GM13976 (cell line): Measurements from ENCODE around the gene OR5D18.

Experiments used
- DNase-seq: peaks from one replicate; pipeline ENCODE4 v3.0.0; 2012; ENCODE audit warnings: low spot score
- in situ Hi-C: fragments of 300-500 bp; cut with MboI; formaldehyde crosslinking; loops from one replicate; pipeline ENCODE4 v1.12.0; 2022; ENCODE audit warnings: low sequenced_read_pairs, mixed read lengths, inconsistent platforms; ENCODE audit not compliant: unreplicated experiment
- TF ChIP-seq, protein P1 (sequence below): IDR thresholded peaks from 2 replicates; pipeline ENCODE4 v1.5.1; 2012; ENCODE audit warnings: borderline replicate concordance, mild to moderate bottlenecking; ENCODE audit not compliant: insufficient read depth; ENCODE audit errors: extremely low read depth, missing control alignments, control extremely low read depth

Gene OR5D18

DNA sequence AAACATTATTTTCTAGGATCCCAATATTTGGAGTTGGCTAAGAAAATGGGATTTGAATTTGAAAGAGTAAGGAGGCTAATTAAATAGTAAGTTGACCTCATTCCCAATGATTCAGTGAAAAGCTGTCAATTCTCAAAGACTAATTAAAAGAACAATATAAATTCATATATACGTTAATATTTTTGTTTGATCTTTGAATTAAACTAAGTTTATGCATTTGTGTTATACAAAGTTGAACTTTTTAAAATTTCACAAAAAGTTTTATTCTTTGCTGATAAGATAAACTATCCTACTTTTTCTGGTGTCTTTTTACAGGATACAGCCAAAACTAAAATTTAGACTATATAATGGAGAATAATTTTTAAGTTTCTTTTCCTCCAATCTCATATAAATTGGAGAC lies 8.4 kb upstream of the OR5D18 start, which contains the start of gene OR5L1:
Gene OR5L1, plus strand, starts transcription at position 301 of the 400 bp plus-strand sequence. CDS start 100 bp downstream, outside the sequence.
- in situ Hi-C loops = no loop called here
- TF ChIP-seq, protein P1, sequence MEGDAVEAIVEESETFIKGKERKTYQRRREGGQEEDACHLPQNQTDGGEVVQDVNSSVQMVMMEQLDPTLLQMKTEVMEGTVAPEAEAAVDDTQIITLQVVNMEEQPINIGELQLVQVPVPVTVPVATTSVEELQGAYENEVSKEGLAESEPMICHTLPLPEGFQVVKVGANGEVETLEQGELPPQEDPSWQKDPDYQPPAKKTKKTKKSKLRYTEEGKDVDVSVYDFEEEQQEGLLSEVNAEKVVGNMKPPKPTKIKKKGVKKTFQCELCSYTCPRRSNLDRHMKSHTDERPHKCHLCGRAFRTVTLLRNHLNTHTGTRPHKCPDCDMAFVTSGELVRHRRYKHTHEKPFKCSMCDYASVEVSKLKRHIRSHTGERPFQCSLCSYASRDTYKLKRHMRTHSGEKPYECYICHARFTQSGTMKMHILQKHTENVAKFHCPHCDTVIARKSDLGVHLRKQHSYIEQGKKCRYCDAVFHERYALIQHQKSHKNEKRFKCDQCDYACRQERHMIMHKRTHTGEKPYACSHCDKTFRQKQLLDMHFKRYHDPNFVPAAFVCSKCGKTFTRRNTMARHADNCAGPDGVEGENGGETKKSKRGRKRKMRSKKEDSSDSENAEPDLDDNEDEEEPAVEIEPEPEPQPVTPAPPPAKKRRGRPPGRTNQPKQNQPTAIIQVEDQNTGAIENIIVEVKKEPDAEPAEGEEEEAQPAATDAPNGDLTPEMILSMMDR = no peak
- DNase-seq = no peak

DNA sequence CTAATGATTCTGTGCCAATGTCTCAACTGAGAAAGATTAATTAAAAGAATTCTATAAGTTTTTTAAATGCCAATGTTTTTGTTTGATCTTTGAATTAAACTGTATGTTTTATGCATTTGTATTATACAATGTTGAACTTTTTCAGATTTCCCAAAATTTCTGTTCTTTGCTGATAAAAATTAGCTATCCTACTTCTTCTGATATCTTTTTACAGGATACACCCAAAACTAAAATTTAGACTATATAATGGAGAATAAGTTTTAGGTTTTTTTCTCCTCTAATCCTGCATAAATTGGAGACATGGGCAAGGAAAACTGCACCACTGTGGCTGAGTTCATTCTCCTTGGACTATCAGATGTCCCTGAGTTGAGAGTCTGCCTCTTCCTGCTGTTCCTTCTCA lies 7.5 kb downstream of the OR5D18 start, which contains the start of gene OR5L2:
Gene OR5L2, plus strand, starts transcription at position 301 of the 400 bp plus-strand sequence. Its CDS starts 0 bp downstream, at position 301.
- in situ Hi-C loops = no loop called here
- TF ChIP-seq, protein P1 = no peak
- DNase-seq = no peak

DNA sequence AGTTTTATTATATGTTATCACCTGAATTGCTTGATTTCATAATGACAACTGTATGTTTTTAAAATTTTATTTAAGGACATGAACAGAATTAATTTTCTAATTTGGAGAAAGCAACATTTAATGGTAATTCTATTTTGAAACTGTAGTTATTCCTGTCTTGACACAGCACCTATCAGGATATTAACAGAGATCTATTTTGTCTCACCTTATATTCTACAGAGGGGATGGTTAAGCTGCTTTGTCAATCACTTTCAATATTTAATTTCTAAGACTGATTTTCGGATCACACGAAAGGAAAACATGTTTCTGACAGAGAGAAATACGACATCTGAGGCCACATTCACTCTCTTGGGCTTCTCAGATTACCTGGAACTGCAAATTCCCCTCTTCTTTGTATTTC lies 19.0 kb downstream of the OR5D18 start, which contains the start of gene OR5D16:
Gene OR5D16, plus strand, starts transcription at position 301 of the 400 bp plus-strand sequence. Its CDS starts 0 bp downstream, at position 301.
- in situ Hi-C loops = no loop called here
- TF ChIP-seq, protein P1 = no peak
- DNase-seq = no peak

DNA sequence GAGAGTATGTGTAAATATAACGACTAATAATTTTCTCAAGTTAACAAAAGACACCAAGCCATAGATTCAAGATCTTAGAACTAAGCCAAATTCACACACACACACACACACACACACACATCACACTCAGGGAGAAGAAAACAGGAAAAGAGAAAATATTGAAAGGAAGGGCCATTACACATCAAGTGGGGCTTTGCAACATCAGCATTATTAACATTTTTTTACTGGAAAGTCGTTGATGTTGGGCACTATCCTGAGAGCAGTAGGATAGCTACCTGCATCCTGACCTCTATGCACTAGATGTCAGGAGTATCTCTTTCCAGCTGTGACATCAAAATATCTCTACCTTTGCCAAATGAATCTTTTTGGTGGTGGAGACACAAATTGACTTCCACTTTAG lies 28.0 kb downstream of the OR5D18 start:
- in situ Hi-C loops = no loop called here
- TF ChIP-seq, protein P1 = no peak

DNA sequence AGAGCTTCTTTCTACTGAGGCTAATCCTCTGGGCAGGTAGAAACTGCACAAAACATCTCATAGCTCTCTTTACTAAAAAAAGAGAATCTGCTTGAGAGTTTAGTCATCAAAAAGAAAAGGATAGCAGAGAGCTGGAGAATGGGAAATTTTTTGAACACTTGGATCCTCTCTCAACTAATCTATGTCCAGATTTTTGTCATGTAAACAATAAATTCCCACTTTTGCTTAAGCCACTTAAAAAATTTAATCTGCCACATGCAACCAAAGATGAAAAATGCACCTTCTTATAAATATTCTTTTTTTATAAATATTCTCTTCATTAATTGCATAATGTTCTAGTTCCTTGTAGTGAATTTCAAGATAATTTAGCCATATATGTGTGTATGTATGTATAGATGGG lies 29.6 kb downstream of the OR5D18 start:
- in situ Hi-C loops = no loop called here
- no peak for DNase-seq
- TF ChIP-seq, protein P1 = no peak

More for the DNA sequence above, 28.0 kb downstream of the OR5D18 start:
- no peak for DNase-seq

DNA sequence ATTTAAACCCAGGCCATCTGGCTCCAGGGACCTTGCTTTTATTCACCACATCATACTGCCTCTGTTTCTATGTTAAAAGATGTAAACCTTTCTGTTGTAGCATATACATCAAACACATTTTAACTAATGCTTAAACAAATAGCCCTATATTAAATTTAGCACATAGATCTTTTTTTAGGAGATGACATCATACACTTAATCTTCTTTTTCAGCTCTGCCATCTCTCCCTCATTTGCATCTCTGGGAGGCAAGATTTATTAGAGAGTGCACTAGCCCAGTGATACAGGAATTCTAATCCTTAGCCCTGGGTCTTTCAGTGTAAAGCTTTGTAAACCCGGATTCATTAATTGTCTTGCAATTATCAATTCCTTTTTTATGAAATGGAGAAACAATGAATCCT lies 32.7 kb downstream of the OR5D18 start:
- in situ Hi-C loops = no loop called here
- DNase-seq = no peak
- TF ChIP-seq, protein P1 = no peak
